NB4 (cell line): ENCODE results near the gene LINC01488.

ENCODE experiments used
- DNase-seq: peaks from one replicate; pipeline ENCODE4 v3.0.0; 2010; ENCODE audit warnings: low read depth
- H3K4me3 ChIP-seq: one replicate; pipeline ENCODE4 v1.5.1; 2011; ENCODE audit warnings: mild to moderate bottlenecking, low read depth, low read length, moderate library complexity
- CTCF ChIP-seq: IDR thresholded peaks from one replicate; pipeline ENCODE4 v1.5.1; 2012; ENCODE audit warnings: low read depth, low read length
- MAX ChIP-seq: IDR thresholded peaks from 2 replicates; pipeline ENCODE4 v1.6.1; 2011; ENCODE audit warnings: low read depth, low read length
- MYC ChIP-seq: IDR thresholded peaks from 2 replicates; pipeline ENCODE4 v1.6.1; 2011; ENCODE audit warnings: low read depth, low read length
- POLR2A ChIP-seq: IDR thresholded peaks from 2 replicates; pipeline ENCODE4 v1.6.1; 2011; ENCODE audit warnings: mild to moderate bottlenecking; ENCODE audit not compliant: insufficient read length; ENCODE audit errors: extremely low read depth

Gene LINC01488

DNA sequence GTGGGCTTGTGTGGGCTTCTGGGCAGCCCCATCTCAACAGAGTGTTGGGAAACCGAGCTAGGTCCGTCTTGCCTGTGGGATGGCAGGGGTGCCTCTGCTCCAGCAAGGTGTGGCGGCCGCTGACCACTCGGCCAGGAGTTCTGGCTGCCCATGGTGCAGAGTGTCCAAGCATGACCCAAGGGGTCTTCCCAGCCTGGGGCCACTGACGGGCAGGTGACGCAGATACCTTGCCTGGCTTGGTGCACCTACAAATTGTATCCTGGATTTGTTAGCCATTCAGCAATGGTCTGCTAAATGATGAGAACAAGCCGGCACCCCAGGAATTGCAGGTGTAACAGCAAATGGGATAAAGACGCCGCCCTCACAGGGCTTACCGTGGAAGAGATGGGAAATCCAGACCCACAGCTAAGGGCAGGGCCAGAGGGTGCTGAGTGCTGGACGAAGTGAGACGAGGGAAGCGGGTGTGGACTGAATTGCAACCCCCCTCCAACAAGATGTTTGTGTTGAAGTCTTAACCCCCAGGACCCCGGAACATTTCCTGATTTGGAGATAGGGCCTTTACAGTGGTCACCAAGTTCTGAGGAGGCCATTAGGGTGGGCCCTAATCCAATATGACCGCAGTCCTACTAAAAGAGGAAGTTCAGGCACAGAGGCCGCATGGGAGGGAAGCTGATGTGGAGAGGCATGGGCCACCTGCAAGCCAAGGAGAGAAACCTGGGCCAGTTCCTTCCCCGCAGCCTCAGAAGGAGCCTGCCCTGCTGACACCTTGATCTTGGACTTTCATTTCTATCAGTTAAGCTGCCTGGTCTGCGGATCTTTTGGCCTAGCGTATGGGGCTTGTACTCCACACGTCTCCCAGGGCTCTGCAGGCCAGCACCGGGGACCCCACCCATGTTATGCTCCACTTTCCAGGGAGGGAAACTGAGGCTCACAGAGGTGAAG lies 45.2 kb upstream of the LINC01488 start:
- TF ChIP-seq POLR2A (no peak), MYC (peak; percentile 88), MAX (peak; percentile 79)
- H3K4me3 ChIP-seq, result no peak overlapping the region
- peak; percentile 90 for DNase-seq

- TF ChIP-seq POLR2A (no peak), MAX (no peak), MYC (no peak), CTCF (no peak)
- no peak for DNase-seq
- H3K4me3 ChIP-seq, result no peak overlapping the region
Observed at GRCh38 chr11:69437001-69437875, 44.2 kb upstream of the LINC01488 start.

DNA sequence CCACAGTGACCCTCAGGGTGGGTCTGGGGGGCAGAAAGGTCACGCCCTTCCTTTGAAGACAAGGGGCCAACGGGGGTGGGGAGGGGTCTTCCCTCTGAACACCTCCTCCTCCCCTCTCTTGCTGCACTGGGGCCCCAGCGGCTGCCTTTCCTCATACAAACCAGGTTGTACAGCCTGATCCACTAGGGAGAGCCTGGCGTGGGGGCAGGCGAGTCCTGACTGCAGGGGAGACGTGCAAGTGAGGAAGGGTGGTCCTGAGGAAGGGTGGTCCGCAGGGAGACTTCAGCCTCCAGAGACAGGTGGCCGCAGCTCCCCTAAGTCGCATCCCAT lies 43.6 kb upstream of the LINC01488 start:
- TF ChIP-seq MYC, result no peak
- TF ChIP-seq POLR2A, result no peak
- no peak for TF ChIP-seq CTCF
- TF ChIP-seq MAX, result no peak
- DNase-seq, result no peak
- H3K4me3 ChIP-seq, result no peak overlapping the region

DNA sequence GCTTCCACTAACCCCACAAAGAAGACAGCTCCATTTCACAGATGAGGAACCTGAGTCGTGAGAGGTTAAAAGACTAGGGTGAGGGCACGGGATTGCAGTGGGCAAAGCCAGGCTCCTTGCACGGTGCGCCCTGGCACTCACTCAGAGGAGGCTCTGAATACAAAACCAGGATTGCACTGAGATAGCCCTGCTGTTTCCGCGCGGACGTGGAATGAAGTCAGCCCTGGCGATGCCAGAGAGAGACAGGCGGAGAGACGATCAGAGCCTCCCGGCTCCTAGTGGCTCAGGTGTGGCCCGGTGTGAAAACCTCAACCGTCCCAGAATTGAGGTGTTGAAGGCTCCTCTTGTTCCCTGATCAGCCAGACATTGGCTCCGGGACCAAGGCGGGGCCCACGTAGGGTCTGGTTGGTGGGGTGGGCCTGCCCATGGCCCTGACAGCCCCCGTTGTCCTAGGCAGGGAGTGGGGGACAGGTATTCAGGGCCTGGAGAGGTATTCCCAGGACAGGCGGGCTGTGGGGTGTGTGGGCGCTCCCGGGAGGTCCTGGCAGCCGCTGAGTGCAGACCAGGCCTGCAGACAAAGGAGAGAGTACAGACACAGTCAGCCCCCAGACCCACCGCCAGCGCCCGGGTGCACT lies 43.1 kb upstream of the LINC01488 start:
- H3K4me3 ChIP-seq, result no peak overlapping the region
- TF ChIP-seq CTCF (no peak), MAX (no peak), POLR2A (no peak), MYC (no peak)
- DNase-seq, result no peak

DNA sequence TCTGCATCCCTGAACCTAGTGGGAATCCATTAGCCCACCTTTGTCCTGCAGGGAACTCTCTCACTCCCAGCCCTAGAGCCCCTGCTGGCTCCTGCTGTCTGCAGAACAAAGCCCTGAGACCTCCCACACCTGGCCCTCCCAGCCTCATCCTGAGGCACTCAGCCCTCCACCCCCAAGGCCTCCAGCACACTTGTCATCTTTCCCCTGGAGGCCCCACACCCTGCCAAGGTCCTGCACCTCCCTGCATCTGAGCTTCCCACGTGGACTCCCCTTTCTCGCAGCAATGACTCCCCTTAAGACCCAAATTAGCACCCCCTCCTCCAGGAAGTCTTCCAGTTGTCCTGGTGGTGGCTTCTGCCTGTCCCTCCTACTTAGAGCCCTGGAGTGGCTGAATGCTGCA lies 42.3 kb upstream of the LINC01488 start:
- DNase-seq, result no peak
- TF ChIP-seq MAX (no peak), MYC (no peak), CTCF (no peak), POLR2A (no peak)
- no peak overlapping the region for H3K4me3 ChIP-seq
